WTC11 (cell line): ENCODE data around the gene CPPED1. TPM values are rescaled to one million over a fixed set of nuclear protein-coding genes. Genes with fewer than 3 reads are reported as not detected.
"Not testable (repeated sequence)": the region's sequence is repeated elsewhere in the genome, so short reads cannot be mapped to it uniquely, and the experiment has no call there.

Experiments
- ATAC-seq: fragments of 200-7000 bp; cut with Tn5 transposase; 2 replicates; pipeline ENCODE4 v1.10.0; 2021; ENCODE audit warnings: mild to moderate bottlenecking, moderate library complexity
- CTCF ChIA-PET: fragments of 300-600 bp; sonication (Branson Sonifier 250); formaldehyde crosslinking; loops from one replicate; lab custom pipeline; 2021; ENCODE audit warnings: antibody characterized with exemption; lab: Charles Lee
- POLR2A ChIA-PET: fragments of 350-600 bp; sonication (Branson Sonifier 250); formaldehyde crosslinking; loops from one replicate; lab custom pipeline; 2021; ENCODE audit warnings: antibody characterized with exemption; lab: Charles Lee
- DNase-seq: peaks from one replicate; pipeline ENCODE4 v3.0.0; 2021; ENCODE audit warnings: low spot score
- H3K27ac Mint-ChIP-seq: 2 replicates; pipeline ENCODE4 v1.8.0; 2021; ENCODE audit warnings: mixed read lengths
- H3K27me3 Mint-ChIP-seq: 2 replicates; pipeline ENCODE4 v1.8.0; 2021; ENCODE audit warnings: low read depth, mild to moderate bottlenecking, moderate library complexity, mixed read lengths
- H3K36me3 Mint-ChIP-seq: 2 replicates; pipeline ENCODE4 v1.8.0; 2021; ENCODE audit warnings: mixed read lengths
- H3K4me1 Mint-ChIP-seq: 2 replicates; pipeline ENCODE4 v1.8.0; 2022; ENCODE audit warnings: mixed read lengths
- H3K4me3 Mint-ChIP-seq: 2 replicates; pipeline ENCODE4 v1.8.0; 2021; ENCODE audit warnings: mild to moderate bottlenecking, moderate library complexity, mixed read lengths
- H3K9me3 Mint-ChIP-seq: 2 replicates; pipeline ENCODE4 v1.8.0; 2021; ENCODE audit warnings: mixed read lengths
- ATF1 ChIP-seq: sonication (generic); formaldehyde crosslinking; IDR thresholded peaks from 2 replicates; pipeline ENCODE4 v1.8.1; 2023; ENCODE audit warnings: mild to moderate bottlenecking, moderate library complexity, missing genetic modification reagents
- ESRRA ChIP-seq: sonication (generic); formaldehyde crosslinking; IDR thresholded peaks from 2 replicates; pipeline ENCODE4 v1.8.1; 2022; ENCODE audit warnings: mild to moderate bottlenecking, missing genetic modification reagents, borderline replicate concordance
- ETV6 ChIP-seq: sonication (generic); formaldehyde crosslinking; IDR thresholded peaks from 2 replicates; pipeline ENCODE4 v1.8.1; 2022; ENCODE audit warnings: mild to moderate bottlenecking, missing genetic modification reagents
- GTF2I ChIP-seq: fragments of 250-450 bp; sonication (Bioruptor Pico); conservative IDR thresholded peaks from 2 replicates; pipeline ENCODE4 v1.4.0; 2021; ENCODE audit warnings: mild to moderate bottlenecking
- IRF2 ChIP-seq: sonication (generic); formaldehyde crosslinking; IDR thresholded peaks from 2 replicates; pipeline ENCODE4 v1.8.0; 2022; ENCODE audit warnings: low read depth, missing genetic modification reagents, borderline replicate concordance
- MXD4 ChIP-seq: fragments of 250-450 bp; sonication (Bioruptor Pico); IDR thresholded peaks from 2 replicates; pipeline ENCODE4 v1.8.0; 2021; ENCODE audit warnings: mild to moderate bottlenecking, moderate library complexity, borderline replicate concordance
- NFYB ChIP-seq: sonication (generic); formaldehyde crosslinking; conservative IDR thresholded peaks from 2 replicates; pipeline ENCODE4 v1.8.0; 2022; ENCODE audit warnings: low read depth, missing genetic modification reagents
- NR1H2 ChIP-seq: sonication (generic); formaldehyde crosslinking; IDR thresholded peaks from 2 replicates; pipeline ENCODE4 v1.9.0; 2021; ENCODE audit warnings: mild to moderate bottlenecking, moderate library complexity, missing genetic modification reagents
- NR2C2 ChIP-seq: sonication (generic); formaldehyde crosslinking; IDR thresholded peaks from 2 replicates; pipeline ENCODE4 v1.8.0; 2022; ENCODE audit warnings: mild to moderate bottlenecking, missing genetic modification reagents
- NR3C1 ChIP-seq: sonication (generic); formaldehyde crosslinking; conservative IDR thresholded peaks from 2 replicates; pipeline ENCODE4 v1.8.1; 2023; ENCODE audit warnings: low read depth, mild to moderate bottlenecking, missing genetic modification reagents
- TCF7 ChIP-seq: sonication (generic); formaldehyde crosslinking; IDR thresholded peaks from 2 replicates; pipeline ENCODE4 v1.8.0; 2022; ENCODE audit warnings: mild to moderate bottlenecking, low read depth, missing genetic modification reagents, moderate library complexity
- ZNF121 ChIP-seq: sonication (generic); formaldehyde crosslinking; IDR thresholded peaks from 2 replicates; pipeline ENCODE4 v1.8.0; 2023; ENCODE audit warnings: missing genetic modification reagents
- ZNF423 ChIP-seq: fragments of 250-450 bp; sonication (Bioruptor Pico); IDR thresholded peaks from 2 replicates; pipeline ENCODE4 v2.1.2; 2022; ENCODE audit warnings: mild to moderate bottlenecking, moderate library complexity
- ZNF671 ChIP-seq: fragments of 250-450 bp; sonication (Bioruptor Pico); IDR thresholded peaks from 2 replicates; pipeline ENCODE4 v1.8.0; 2021; ENCODE audit warnings: mild to moderate bottlenecking
- total RNA-seq: library from RNA; stranded (reverse); gene quantifications from 3 replicates; pipeline ENCODE4 v1.2.3, GENCODE V29; 2021
- TF ChIP-seq, protein P1 (sequence below): sonication (generic); formaldehyde crosslinking; IDR thresholded peaks from 2 replicates; pipeline ENCODE4 v1.8.0; 2022; ENCODE audit warnings: missing genetic modification reagents
- TF ChIP-seq, protein P2 (sequence below): fragments of 250-450 bp; sonication (Bioruptor Pico); conservative IDR thresholded peaks from 2 replicates; pipeline ENCODE4 v1.9.0; 2021; ENCODE audit warnings: mild to moderate bottlenecking
- TF ChIP-seq, protein P3 (sequence below): sonication (generic); formaldehyde crosslinking; IDR thresholded peaks from 2 replicates; pipeline ENCODE4 v1.8.0; 2023; ENCODE audit warnings: missing genetic modification reagents, mild to moderate bottlenecking, borderline replicate concordance

Gene CPPED1
- total RNA-seq, 1 experiment from 2014 or later: 8.8 TPM

DNA sequence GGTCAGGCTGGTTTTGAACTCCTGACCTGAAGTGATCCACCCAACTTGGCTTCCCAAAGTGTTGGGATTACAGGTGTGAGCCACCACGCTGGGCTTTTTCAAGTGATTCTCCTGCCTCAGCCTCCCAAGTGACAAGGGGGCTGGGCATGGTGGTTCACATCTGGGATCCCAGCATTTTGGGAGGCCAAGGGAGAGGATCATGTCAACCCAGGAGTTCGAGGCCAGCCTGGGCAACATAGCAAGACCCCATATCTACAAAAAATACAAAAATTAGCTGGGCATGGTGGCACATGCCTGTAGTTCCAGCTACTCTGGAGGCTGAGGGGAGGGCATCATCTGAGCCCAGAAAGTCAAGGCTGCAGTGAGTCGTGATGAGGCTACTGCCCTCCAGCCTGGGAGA, 10.0 kb upstream of the CPPED1 start:
- ATAC-seq, H3K27me3 Mint-ChIP-seq: not testable (repeated sequence)
- peak; percentile 53 for TF ChIP-seq ZNF121 (CRISPR knock-in tag)
- TF ChIP-seq, all 79 proteins: peak for 1; not testable (repeated sequence) for 78
- DNase-seq, H3K27ac Mint-ChIP-seq, H3K36me3 Mint-ChIP-seq, H3K4me3 Mint-ChIP-seq, POLR2A ChIA-PET, H3K4me1 Mint-ChIP-seq: not testable (repeated sequence)
- peaks cover 12% of the 10 kb centered on the region; the same call in 1 of the 2 replicates for H3K9me3 Mint-ChIP-seq
- CTCF ChIA-PET: interaction anchor here (0.6 kb wide), 2 partner anchors 152 to 428 kb away, joined by 3 read pairs; no protein-coding TSS in a partner anchor

DNA sequence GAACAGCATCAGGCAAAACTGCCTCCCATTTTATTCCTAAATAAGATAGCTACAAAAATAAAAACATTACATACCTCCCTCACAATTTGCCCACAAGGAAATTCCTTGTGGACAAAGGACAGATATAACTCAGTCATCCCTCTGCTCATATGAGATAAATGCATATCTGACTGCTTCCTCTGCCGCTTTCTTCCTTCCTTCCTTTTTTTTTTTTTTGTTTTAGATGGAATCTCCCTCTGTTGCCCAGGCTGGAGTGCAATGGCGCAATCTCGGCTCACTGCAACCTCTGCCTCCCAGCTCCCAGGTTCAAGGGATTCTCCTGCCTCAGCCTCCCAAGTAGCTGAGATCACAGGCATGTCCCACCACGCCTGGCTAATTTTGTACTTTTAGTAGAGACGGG, 9.6 kb upstream of the CPPED1 start:
- DNase-seq: not testable (repeated sequence)

DNA sequence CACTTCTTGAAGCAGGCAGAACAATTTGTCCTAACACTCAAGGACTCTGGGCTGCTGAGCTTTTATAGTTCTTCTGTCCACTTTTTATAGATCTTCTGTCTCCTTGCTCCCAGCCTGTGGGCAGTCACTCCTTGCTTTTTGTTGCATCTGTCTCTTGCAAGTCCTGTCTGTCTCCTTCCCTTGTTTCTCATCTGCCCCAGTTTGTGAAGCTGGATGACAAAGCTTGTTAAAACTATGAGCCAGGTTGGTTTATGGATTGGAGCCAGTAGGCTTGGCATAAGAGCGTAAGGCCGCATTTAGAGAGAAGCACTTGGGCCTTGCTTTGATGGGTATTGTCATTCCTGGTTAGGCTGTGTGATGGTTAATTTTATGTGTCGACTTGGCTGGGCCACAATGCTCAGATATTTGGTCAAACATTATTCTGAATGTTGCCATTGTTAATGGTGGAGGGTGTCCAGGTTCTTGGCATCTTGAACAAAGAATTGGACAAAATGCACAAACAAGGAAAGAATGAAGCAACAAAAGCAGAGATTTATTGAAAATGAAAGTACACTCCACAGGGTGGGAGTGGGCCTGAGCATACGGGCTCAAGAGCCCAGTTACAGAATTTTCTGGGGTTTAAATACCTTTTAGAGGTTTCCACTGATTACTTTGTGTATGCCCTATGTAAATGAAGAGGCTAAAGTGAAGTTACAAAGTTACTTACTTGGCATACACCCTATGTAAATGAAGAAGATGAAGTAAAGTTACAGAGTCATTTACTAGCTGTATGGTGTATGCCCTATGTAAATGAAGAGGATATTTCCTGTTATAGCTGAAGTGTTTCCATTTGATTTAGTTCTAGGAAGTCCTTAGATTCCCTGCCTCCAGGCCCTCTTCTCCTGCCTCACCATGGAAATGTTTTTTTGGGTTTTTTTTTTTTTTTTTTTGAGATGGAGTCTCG, 8.0 kb upstream of the CPPED1 start:
- no peak for ATAC-seq
- peaks cover 4% of the 10 kb centered on the region; the same call in 1 of the 2 replicates for H3K27me3 Mint-ChIP-seq
- H3K9me3 Mint-ChIP-seq: peaks cover 12% of the 10 kb centered on the region; the same call in 1 of the 2 replicates
- H3K4me1 Mint-ChIP-seq: no peaks in the 10 kb centered on the region
- ChIA-PET CTCF (interaction anchor here (0.7 kb wide), 1 partner anchor 20 kb away, joined by 5 read pairs; no protein-coding TSS in a partner anchor), POLR2A (interaction anchor here (0.6 to 0.7 kb wide), 3 partner anchors 21 to 665 kb away, joined by 3 to 5 read pairs (median 5); no protein-coding TSS in a partner anchor)
- TF ChIP-seq ATF1 (CRISPR knock-in tag) (no peak), NR2C2 (CRISPR knock-in tag) (no peak), MXD4 (no peak), GTF2I (CRISPR knock-in tag) (no peak), ETV6 (CRISPR knock-in tag) (no peak)
- no peaks in the 10 kb centered on the region for H3K36me3 Mint-ChIP-seq
- no peak overlapping the region for H3K27ac Mint-ChIP-seq
- DNase-seq: no peak
- H3K4me3 Mint-ChIP-seq: no peak overlapping the region

More for the DNA sequence above, 9.6 kb upstream of the CPPED1 start:
- H3K36me3 Mint-ChIP-seq, ATAC-seq, H3K4me3 Mint-ChIP-seq, H3K4me1 Mint-ChIP-seq, H3K27me3 Mint-ChIP-seq, POLR2A ChIA-PET, H3K27ac Mint-ChIP-seq: not testable (repeated sequence)
- H3K9me3 Mint-ChIP-seq: peaks cover 12% of the 10 kb centered on the region; the same call in 1 of the 2 replicates
- CTCF ChIA-PET: interaction anchor here (0.6 kb wide), 1 partner anchor 151 kb away, joined by 3 read pairs; no protein-coding TSS in a partner anchor

DNA sequence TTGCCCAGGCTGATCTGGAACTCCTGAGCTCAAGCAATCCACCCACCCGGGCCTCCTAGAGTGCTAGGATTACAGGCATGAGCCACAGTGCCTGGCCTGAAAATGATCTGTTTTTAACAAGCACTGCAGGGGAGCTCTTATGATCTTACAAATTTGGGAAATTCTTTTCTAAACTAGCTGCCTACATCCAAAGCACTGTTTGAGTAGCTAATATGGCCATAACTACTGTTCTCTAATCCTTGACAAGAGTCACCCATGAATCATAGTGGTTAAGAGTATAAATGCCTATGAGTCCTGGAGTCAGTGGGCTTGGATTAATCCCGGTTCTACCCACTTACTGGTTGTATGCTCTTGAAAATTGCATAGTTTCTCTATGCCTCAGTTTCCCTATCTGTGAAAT, 1.4 kb upstream of the CPPED1 start:
- TF ChIP-seq ZNF423 (CRISPR knock-in tag) (no peak), MXD4 (no peak), NR3C1 (CRISPR knock-in tag) (no peak), ZNF671 (no peak), IRF2 (CRISPR knock-in tag) (no peak), NFYB (CRISPR knock-in tag) (no peak), ESRRA (CRISPR knock-in tag) (no peak), TCF7 (CRISPR knock-in tag) (no peak), NR2C2 (CRISPR knock-in tag) (no peak), GTF2I (CRISPR knock-in tag) (no peak), NR1H2 (CRISPR knock-in tag) (no peak)
- TF ChIP-seq, protein P1, sequence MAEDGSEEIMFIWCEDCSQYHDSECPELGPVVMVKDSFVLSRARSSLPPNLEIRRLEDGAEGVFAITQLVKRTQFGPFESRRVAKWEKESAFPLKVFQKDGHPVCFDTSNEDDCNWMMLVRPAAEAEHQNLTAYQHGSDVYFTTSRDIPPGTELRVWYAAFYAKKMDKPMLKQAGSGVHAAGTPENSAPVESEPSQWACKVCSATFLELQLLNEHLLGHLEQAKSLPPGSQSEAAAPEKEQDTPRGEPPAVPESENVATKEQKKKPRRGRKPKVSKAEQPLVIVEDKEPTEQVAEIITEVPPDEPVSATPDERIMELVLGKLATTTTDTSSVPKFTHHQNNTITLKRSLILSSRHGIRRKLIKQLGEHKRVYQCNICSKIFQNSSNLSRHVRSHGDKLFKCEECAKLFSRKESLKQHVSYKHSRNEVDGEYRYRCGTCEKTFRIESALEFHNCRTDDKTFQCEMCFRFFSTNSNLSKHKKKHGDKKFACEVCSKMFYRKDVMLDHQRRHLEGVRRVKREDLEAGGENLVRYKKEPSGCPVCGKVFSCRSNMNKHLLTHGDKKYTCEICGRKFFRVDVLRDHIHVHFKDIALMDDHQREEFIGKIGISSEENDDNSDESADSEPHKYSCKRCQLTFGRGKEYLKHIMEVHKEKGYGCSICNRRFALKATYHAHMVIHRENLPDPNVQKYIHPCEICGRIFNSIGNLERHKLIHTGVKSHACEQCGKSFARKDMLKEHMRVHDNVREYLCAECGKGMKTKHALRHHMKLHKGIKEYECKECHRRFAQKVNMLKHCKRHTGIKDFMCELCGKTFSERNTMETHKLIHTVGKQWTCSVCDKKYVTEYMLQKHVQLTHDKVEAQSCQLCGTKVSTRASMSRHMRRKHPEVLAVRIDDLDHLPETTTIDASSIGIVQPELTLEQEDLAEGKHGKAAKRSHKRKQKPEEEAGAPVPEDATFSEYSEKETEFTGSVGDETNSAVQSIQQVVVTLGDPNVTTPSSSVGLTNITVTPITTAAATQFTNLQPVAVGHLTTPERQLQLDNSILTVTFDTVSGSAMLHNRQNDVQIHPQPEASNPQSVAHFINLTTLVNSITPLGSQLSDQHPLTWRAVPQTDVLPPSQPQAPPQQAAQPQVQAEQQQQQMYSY: no peak
- TF ChIP-seq, protein P2, sequence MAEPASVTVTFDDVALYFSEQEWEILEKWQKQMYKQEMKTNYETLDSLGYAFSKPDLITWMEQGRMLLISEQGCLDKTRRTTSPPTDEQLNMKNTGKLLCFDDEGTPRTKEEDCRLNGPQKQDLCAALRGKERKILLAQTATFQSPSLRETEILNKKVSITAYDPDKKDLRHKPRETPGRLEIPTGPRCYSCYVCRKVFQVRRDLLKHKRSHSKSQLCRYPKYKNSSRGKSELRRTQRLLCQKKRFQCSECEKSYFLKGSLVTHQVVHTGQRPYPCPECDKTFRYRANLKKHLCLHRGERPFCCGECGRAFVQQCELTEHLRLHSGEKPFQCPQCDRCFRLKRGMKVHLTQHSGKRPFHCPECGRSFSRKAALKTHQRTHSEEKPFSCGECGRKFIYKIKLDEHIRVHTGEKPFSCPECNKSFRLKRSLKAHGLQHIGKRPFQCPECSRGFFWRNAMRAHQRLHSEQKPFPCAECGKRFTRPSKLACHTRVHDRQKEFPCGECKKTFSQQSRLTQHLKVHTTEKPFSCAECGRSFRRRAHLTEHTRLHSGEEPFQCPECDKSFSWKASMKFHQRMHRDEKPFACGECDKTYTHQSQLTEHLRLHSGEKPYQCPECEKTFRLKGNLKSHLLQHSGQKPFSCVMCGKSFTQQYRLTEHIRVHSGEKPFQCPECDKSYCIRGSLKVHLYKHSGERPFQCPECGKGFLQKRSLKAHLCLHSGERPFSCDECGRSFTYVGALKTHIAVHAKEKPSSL (CRISPR knock-in tag): no peak
- TF ChIP-seq, protein P3, sequence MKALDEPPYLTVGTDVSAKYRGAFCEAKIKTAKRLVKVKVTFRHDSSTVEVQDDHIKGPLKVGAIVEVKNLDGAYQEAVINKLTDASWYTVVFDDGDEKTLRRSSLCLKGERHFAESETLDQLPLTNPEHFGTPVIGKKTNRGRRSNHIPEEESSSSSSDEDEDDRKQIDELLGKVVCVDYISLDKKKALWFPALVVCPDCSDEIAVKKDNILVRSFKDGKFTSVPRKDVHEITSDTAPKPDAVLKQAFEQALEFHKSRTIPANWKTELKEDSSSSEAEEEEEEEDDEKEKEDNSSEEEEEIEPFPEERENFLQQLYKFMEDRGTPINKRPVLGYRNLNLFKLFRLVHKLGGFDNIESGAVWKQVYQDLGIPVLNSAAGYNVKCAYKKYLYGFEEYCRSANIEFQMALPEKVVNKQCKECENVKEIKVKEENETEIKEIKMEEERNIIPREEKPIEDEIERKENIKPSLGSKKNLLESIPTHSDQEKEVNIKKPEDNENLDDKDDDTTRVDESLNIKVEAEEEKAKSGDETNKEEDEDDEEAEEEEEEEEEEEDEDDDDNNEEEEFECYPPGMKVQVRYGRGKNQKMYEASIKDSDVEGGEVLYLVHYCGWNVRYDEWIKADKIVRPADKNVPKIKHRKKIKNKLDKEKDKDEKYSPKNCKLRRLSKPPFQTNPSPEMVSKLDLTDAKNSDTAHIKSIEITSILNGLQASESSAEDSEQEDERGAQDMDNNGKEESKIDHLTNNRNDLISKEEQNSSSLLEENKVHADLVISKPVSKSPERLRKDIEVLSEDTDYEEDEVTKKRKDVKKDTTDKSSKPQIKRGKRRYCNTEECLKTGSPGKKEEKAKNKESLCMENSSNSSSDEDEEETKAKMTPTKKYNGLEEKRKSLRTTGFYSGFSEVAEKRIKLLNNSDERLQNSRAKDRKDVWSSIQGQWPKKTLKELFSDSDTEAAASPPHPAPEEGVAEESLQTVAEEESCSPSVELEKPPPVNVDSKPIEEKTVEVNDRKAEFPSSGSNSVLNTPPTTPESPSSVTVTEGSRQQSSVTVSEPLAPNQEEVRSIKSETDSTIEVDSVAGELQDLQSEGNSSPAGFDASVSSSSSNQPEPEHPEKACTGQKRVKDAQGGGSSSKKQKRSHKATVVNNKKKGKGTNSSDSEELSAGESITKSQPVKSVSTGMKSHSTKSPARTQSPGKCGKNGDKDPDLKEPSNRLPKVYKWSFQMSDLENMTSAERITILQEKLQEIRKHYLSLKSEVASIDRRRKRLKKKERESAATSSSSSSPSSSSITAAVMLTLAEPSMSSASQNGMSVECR (CRISPR knock-in tag): no peak
- ChIA-PET CTCF (no interaction called here), POLR2A (no interaction called here)
- Mint-ChIP-seq H3K27me3 (peaks cover 5% of the 10 kb centered on the region; the same call in 1 of the 2 replicates), H3K4me3 (no peak overlapping the region), H3K4me1 (peaks cover 16% of the 10 kb centered on the region), H3K9me3 (peaks cover 4% of the 10 kb centered on the region; the same call in 1 of the 2 replicates), H3K36me3 (no peaks in the 10 kb centered on the region), H3K27ac (no peak overlapping the region)
- ATAC-seq: no peak
- DNase-seq: no peak
